Measurements from ENCODE around the gene CCL17.

CCL17 gene

DNA sequence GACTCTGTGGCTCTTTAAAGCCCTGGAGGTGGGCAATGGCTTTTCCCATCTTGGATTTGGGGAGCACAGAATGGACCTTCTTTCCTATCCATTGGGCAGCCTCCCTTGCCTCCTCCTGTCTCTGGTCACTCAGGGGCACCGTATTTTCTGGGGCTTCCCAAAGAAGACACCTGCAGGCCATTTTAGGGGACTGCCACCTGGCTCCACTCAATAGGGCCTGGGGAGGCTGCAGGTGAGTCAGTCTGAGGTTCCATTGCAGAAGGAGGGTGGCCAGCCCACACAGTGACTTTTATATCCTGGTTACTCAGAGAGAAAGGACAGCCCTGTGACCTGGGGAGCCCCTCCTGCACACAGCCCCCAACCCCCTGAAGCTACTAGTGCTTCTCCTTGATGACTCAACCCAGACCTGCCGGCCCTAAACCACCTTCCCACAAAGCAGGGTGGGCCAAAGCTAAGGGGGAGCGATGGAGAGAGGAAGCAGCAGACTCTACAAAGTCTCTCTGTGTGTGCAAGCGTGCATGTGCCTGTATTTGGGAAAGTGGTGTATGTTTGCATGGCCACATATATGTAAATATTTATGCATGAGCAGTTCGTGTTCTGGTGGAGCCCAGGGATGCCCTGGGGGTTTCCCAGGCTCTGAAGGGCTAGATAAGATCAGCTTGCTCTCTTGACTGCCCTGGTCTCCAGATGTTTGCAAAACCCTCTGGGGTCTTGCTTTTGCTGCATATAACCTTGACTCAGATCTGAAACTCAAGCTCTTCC is 27.3 kb upstream of the CCL17 start:
- DNase-seq (ENCODE audit: low read depth in 2 of 2): peak; percentile 68 to 69

DNA sequence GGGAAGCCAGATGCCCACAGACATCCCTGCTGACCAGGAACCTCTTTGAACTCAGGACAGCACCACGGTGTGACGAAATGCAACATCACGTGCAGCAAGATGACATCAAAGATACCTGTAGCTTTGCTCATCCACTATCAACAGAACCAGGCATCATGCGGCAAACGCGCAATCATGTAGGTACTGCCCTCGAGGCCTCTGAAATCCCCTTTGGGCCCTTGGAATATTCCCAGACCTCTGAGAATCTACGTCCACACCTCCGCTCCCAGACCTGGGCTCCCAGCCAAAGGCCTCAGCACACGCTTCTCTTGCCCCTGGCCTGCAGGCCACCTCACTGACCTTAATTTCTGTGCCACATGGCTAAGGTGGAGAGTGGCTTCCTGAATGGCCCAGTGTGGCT is 25.0 kb upstream of the CCL17 start:
- DNase-seq (ENCODE audit: low read depth in 2 of 2): no peak

DNA sequence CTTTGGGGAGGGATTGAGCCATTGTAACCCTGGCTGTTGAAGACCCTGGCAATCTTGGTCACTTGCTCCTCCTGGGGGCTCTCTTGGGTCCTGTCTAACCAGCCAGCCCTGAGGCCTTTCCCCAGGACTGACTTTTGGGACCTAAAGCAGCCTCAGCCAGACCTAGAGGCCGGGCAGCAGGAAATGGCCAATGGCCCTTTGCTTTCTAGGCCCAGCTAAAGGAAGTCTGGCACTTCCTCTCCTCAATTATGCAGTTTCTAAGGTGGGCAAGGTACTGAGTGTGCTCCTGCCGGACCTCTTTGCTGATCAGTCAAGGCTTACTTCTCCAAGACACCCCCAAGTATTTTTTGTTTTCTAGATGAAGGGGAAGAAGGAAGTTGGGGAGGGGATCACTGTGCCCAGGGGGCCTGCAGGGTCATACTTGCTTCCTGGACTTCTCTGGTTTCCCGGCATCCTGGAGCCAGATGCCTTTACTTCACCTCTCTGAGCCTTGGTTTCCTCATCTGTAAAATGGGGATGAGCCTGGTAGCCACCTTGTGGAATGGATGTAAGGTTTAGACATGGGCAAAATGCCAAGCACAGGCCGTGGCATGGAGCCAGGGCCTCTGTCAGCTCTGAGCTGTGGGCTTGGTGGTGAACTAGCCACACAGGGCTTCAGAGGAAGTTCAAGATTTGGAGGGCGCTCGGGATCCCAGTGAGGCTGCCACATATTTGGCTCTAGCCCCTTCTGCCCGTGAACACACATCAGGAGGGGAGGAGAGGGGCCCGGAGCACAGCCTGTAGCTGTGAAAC is 23.7 kb upstream of the CCL17 start:
- no peak for DNase-seq (ENCODE audit: low read depth in 2 of 2)

DNA sequence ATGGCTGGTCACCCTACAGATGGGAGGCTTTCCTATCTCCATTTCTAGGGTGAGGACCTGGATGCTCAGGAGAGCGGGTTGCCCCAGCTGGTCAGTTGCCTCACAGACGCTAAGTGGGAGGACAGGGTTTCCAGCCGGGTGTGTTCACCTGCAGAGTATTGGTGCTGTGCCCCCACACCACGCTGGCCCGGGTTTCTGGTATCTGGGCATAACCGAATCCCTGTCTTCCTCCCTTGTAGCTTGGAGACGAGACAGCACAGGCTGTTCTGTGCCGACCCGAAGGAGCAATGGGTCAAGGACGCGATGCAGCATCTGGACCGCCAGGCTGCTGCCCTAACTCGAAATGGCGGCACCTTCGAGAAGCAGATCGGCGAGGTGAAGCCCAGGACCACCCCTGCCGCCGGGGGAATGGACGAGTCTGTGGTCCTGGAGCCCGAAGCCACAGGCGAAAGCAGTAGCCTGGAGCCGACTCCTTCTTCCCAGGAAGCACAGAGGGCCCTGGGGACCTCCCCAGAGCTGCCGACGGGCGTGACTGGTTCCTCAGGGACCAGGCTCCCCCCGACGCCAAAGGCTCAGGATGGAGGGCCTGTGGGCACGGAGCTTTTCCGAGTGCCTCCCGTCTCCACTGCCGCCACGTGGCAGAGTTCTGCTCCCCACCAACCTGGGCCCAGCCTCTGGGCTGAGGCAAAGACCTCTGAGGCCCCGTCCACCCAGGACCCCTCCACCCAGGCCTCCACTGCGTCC is 22.6 kb upstream of the CCL17 start:
- no peak for DNase-seq (ENCODE audit: low read depth in 2 of 2)

DNA sequence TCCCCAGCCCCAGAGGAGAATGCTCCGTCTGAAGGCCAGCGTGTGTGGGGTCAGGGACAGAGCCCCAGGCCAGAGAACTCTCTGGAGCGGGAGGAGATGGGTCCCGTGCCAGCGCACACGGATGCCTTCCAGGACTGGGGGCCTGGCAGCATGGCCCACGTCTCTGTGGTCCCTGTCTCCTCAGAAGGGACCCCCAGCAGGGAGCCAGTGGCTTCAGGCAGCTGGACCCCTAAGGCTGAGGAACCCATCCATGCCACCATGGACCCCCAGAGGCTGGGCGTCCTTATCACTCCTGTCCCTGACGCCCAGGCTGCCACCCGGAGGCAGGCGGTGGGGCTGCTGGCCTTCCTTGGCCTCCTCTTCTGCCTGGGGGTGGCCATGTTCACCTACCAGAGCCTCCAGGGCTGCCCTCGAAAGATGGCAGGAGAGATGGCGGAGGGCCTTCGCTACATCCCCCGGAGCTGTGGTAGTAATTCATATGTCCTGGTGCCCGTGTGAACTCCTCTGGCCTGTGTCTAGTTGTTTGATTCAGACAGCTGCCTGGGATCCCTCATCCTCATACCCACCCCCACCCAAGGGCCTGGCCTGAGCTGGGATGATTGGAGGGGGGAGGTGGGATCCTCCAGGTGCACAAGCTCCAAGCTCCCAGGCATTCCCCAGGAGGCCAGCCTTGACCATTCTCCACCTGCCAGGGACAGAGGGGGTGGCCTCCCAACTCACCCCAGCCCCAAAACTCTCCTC is 21.9 kb upstream of the CCL17 start:
- no peak for DNase-seq (ENCODE audit: low read depth in 2 of 2)

DNA sequence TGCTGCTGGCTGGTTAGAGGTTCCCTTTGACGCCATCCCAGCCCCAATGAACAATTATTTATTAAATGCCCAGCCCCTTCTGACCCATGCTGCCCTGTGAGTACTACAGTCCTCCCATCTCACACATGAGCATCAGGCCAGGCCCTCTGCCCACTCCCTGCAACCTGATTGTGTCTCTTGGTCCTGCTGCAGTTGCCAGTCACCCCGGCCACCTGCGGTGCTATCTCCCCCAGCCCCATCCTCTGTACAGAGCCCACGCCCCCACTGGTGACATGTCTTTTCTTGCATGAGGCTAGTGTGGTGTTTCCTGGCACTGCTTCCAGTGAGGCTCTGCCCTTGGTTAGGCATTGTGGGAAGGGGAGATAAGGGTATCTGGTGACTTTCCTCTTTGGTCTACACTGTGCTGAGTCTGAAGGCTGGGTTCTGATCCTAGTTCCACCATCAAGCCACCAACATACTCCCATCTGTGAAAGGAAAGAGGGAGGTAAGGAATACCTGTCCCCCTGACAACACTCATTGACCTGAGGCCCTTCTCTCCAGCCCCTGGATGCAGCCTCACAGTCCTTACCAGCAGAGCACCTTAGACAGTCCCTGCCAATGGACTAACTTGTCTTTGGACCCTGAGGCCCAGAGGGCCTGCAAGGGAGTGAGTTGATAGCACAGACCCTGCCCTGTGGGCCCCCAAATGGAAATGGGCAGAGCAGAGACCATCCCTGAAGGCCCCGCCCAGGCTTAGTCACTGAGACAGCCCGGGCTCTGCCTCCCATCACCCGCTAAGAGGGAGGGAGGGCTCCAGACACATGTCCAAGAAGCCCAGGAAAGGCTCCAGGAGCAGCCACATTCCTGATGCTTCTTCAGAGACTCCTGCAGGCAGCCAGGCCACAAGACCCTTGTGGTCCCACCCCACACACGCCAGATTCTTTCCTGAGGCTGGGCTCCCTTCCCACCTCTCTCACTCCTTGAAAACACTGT is 21.0 kb upstream of the CCL17 start:
- DNase-seq (ENCODE audit: low read depth in 2 of 2): no peak

DNA sequence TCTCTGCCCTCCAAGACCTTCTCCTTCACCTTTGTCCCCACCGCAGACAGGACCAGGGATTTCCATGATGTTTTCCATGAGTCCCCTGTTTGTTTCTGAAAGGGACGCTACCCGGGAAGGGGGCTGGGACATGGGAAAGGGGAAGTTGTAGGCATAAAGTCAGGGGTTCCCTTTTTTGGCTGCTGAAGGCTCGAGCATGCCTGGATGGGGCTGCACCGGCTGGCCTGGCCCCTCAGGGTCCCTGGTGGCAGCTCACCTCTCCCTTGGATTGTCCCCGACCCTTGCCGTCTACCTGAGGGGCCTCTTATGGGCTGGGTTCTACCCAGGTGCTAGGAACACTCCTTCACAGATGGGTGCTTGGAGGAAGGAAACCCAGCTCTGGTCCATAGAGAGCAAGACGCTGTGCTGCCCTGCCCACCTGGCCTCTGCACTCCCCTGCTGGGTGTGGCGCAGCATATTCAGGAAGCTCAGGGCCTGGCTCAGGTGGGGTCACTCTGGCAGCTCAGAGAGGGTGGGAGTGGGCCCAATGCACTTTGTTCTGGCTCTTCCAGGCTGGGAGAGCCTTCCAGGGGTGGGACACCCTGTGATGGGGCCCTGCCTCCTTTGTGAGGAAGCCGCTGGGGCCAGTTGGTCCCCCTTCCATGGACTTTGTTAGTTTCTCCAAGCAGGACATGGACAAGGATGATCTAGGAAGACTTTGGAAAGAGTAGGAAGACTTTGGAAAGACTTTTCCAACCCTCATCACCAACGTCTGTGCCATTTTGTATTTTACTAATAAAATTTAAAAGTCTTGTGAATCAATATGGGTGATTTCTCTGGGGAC is 20.1 kb upstream of the CCL17 start:
- no peak for DNase-seq (ENCODE audit: low read depth in 2 of 2)

DNA sequence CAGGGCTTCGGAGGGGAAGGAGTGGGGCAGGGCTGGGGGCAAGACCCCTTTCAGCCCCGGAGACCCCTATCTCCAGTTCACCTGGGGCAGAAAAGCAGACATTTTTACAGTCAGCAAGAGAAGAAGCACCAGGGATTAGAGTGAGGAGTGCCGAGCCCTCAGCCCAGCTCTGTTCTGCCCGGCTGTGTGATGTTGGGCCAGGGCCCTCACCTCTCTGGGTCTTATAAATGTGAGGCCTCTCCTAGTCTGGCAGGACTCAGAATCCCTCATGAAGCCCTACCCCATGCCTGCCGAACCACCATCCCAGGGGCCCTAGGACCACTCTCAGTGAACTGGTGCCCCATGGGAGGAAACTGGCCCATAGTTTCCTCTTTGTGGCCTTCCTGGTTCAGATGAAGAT is 19.5 kb upstream of the CCL17 start:
- no peak for DNase-seq (ENCODE audit: low read depth in 2 of 2)

DNA sequence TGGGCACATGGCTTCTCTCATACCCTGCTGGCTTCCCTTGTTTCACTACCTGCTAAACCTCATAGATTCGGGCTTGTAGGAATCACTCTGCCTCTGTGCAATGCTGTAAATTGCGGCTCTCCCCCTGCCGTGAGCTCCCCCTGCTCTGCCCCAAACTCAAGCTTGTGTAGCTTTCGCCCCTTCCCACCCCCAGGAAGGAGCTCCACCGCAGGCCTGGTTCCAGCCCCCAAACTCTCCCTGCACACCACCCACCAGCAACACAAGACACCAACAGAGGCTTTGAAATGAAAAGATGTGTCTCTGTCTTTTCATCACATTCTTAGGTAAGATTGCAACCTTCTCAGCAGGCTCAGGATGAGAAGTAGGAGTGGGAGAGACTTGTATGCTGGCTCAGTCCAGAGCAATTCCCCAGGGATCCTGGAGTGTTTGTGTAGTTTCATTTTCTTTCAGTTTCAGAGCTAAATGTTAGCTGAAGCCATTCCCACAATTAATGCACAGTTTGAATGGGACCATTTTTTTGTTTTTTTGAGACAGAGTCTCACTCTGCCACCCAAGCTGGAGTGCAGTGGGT is 18.1 kb upstream of the CCL17 start:
- DNase-seq (ENCODE audit: low read depth in 2 of 2): no peak

DNA sequence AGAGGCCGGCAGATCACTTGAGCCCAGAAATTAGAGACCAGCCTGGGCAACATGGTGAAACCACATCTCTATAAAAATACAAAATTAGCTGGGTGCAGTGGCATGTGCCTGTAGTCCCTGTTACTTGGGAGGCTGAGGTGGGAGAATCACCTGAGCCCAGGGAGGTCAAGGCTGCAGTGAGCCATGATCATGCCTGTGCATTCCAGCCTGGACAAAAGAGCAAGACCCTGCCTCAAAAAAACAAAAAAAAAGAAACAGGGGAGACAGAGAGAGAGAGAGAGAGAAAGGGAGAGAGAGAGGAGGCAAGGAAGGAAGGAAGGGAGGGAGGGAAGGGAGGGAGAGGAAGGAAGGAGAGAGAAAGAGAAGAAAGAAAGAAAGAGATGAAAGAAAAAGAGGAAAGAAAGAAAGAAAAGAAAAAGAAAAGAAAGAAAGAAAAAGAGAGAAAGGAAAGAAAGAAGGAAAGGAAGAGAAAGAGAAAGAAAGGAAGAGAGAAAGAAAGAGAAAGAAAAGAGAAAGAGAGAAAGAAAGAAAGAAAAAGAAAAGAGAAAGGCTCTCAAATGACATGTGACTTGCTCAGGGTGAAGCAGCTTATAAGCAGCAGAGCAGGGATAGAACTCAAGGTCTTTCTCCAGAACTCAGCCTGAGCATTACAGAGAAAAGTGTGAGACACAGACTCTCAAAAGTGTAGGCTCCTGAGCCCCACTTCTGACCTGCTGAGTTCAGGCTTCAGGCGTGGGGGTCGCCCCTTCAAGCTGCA is 16.8 kb upstream of the CCL17 start:
- no peak for DNase-seq (ENCODE audit: low read depth in 2 of 2)

DNA sequence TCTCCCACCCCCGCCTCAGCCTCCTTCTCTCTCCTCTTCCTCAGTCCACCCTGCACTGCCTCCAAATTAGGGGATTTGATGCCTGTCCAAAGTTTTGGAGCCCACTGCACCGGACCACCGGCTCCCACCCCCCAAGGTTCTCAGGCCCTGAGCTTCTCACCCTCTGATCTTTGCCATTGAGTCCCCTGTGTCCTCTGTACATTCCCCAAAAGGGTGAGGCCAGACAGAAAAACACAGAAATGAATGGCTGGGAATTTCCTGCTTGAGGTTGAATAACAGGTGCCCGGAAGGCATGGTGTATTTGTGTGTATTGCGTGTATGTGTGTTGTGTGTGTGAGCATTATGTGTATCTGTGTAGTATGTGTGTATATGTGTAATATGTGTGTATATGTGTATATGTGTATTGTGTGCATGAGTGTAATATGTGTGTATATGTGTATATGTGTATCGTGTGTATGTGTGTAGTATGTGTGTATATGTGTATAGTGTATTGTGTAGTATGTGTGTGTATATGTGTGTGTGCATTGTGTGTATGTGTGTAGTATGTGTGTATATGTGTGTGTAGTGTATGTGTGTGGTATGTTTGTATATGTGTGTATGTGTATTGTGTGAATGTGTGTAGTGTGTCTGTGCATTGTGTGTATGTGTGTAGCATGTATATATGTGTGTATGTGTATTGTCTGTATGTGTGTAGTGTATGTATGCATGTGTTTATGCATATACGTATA is 16.0 kb upstream of the CCL17 start:
- no peak for DNase-seq (ENCODE audit: low read depth in 2 of 2)

DNA sequence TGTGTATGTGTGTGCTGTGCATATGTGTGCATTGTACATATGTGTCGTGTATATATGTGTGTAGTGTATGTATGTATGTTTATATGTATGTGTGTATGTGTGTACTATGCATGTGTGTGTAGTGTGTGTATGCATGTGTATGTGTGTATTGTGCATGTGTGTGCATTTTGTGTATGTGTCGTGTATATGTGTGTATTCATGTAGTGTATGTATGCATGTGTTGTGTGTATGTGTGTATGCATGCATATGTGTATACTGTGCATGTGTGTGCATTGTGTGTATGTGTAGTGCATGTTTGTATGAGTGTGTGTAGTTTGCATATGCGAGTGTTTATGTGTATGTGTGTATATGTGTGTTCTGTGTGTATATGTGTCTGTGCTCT is 15.5 kb upstream of the CCL17 start:
- DNase-seq (ENCODE audit: low read depth in 2 of 2): no peak

DNA sequence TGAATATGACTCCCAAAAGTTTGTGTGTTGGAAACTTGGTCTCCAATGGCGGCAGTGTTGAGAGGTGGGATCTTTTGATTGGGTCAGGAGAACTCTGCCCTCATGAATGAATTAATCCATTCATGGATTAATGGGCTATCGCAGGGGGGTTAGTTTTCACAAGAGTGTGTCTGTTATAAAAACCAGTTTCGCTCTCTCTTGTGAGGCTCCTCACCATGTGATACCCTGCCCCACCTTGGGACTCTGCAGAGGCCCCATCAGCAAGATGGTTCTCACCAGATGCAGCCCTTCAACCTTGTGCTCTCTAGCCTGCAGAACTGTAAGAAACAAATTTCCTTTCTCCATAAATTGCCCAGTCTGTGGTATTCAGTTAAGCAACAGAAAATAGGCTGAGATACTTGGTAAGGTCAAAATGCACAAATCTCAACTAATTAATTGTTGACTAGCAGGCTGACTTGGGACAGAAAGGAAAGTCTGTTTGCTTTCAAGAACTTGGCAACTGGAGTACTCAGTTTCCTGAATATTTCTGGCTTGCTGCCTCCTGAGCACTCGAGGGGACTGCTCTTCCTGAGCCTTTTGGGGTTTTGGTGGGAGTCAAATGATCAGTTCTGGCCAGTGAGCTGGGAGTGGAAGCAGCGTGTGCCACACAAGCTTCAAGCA is 13.8 kb upstream of the CCL17 start:
- DNase-seq (ENCODE audit: low read depth in 2 of 2): no peak

DNA sequence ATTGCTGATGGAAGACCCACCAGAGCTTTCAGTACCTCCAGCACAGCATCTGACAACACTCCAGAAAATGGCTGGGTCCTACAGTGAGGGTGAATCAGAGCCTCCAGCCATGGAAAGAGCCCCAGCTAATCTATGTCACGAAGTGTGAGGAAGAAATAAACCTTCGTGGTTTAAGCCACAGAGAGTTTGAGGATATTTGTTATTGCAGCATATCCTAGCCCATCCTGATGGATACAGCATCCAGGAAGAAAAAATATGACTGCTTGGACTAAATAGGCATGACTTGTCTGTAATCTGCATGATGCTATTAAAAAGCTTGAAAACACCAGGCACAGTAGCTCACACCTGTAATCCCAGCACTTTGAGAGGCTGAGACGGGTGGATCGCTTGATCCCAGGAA is 13.3 kb upstream of the CCL17 start:
- DNase-seq (ENCODE audit: low read depth in 2 of 2): no peak

DNA sequence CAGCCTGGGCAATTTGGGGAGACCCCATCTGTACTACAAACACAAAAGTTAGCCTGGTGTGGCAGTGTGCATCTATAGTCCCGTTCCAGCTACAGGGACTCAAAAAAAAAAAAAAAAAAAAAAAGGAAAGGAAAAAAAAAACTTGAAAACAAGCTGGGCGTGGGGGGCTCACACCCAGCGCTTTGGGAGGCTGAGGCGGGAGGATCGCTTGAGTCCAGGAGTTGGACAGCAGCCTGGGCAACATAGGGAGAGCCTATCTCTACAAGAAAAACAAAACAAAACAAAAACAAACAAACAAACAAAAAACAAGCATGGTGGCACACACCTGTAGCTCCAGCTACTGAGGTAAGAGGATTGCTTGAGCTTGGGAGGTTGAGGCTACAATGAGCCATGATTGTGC is 12.9 kb upstream of the CCL17 start:
- no peak for DNase-seq (ENCODE audit: low read depth in 2 of 2)

DNA sequence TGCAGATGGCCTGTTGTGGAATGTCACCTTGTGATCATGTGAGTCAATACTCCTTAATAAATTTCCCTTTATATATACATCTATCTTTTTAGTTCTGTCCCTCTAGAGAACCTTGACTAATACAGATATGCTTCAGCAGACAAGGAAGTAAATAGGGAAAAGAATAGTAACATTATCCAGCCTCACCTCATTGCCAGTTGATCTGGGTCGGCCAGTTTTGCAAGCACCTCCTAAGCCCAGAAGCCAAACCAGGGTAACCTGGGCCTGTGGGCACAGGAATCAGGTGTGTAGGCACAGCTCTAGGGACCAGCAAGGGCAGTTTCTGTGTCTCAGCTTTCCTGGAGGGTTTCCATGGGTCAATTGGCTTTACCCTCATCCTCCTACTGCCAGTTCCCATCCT is 11.9 kb upstream of the CCL17 start:
- no peak for DNase-seq (ENCODE audit: low read depth in 2 of 2)

DNA sequence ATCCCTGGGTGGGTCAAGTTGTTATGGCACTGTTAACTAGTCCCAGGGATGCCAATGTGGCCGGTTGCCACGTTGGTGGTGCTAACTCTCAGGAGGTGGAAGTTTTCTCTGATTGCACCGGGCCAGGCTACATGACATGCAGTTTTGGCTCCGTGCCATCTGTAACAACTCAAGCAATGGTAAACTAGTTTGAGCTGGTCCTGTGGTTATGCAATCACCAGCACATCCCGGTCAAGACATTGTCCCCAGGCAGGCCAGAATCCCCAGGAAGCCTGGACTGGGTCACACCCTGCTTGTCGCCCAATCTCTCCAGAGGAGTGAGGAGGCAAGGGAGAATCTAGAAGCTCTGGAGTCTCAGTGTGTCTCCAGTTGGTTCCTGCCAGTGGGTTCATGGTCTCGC is 10.1 kb upstream of the CCL17 start:
- DNase-seq (ENCODE audit: low read depth in 2 of 2): no peak

DNA sequence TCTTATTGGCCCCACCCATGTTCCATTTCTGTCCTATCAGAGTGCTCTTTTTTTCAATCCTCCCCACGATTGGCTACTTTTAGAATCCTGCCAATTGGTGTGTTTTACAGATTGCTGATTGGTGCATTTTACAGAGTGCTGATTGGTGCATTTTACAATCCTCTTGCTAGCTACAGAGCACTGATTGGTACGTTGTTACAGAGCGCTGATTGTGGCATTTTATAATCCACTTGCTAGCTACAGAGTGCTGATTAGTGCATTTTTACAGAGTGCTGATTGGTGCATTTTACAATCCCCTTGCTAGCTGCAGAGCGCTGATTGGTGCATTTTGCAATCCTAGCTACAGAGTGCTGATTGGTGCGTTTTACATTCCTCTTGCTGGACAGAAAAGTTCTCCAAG is 9.5 kb upstream of the CCL17 start:
- no peak for DNase-seq (ENCODE audit: low read depth in 2 of 2)
